K562 treated with DMSO at 1 percent for 4 hours (cell line): ENCODE measurements around the gene MAN2C1. TPM values are rescaled to one million over a fixed set of nuclear protein-coding genes. Genes with fewer than 3 reads are reported as not detected.

ENCODE experiments used
- total RNA-seq: library from RNA; unstranded; fragments of 300-600 nt; gene quantifications from 2 replicates; pipeline ENCODE4 v1.2.3, GENCODE V29; 2022; ENCODE audit not compliant: insufficient read depth

MAN2C1 gene
- 57.8 and 70.2 TPM in 2 replicates for total RNA-seq

GRCh38 chr15:75367913-75368688 is at the start of gene MAN2C1:
Gene MAN2C1, minus strand, starts transcription at chr15:75368607. Its CDS starts 24 bp downstream, at chr15:75368583.

GRCh38 chr15:75346796-75347221 is 21.6 kb downstream of the MAN2C1 start, which contains the start of gene NEIL1:
Gene NEIL1, plus strand, starts transcription at chr15:75347039. Its CDS starts 1,867 bp downstream, at chr15:75348906.

GRCh38 chr15:75335705-75336355 is 32.6 kb downstream of the MAN2C1 start, which contains the start of gene COMMD4:
Gene COMMD4, plus strand, starts transcription at chr15:75336063. Its CDS starts 27 bp downstream, at chr15:75336090.

Other genes with a start within 250 kb of the MAN2C1 start
- 21.8 and 30.4 TPM in 2 replicates for gene C15orf39, start 166.7 kb downstream of the MAN2C1 start, total RNA-seq
- not detected in 2 replicates for gene GOLGA6C, start 110.3 kb downstream of the MAN2C1 start, total RNA-seq
- gene GOLGA6D, start 85.8 kb downstream of the MAN2C1 start, total RNA-seq: not detected in 2 replicates
- gene COMMD4, start 32.5 kb downstream of the MAN2C1 start, total RNA-seq: 61.9 and 90.7 TPM in 2 replicates
- 2.9 and 10.0 TPM in 2 replicates for gene NEIL1, start 21.6 kb downstream of the MAN2C1 start, total RNA-seq
- gene SIN3A, start 83.1 kb upstream of the MAN2C1 start, total RNA-seq: 15.3 and 17.8 TPM in 2 replicates
- 16.3 and 17.5 TPM in 2 replicates for gene PTPN9, start 210.7 kb upstream of the MAN2C1 start, total RNA-seq